GM12874 (cell line): ENCODE data around the gene MYO16.

Source experiments
- CTCF ChIP-seq: IDR thresholded peaks from 2 replicates; pipeline ENCODE4 v1.5.1; 2011; ENCODE audit warnings: low read depth, mild to moderate bottlenecking, control low read depth, low read length, moderate library complexity; ENCODE audit not compliant: insufficient read depth

The MYO16 gene

DNA sequence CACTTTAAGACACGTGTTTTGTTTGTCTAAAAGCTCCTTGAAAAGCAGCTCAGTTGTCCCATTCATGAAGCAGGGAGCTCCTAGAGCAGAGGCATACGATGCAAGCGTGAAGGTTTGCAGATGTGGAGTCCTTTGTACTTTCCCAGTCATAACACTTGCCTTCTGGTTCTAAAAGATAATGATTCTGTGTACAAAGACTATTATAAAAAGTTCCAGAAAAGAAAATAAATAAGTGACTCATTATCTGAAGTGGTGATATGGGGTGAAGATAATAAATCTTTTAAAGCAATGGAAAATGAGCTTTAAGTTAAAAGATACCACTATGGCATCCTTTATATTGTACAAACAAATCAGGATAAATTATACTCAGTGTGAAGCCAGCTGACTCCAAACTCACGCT is 569.9 kb downstream of the MYO16 start:
- no peak for TF ChIP-seq CTCF

DNA sequence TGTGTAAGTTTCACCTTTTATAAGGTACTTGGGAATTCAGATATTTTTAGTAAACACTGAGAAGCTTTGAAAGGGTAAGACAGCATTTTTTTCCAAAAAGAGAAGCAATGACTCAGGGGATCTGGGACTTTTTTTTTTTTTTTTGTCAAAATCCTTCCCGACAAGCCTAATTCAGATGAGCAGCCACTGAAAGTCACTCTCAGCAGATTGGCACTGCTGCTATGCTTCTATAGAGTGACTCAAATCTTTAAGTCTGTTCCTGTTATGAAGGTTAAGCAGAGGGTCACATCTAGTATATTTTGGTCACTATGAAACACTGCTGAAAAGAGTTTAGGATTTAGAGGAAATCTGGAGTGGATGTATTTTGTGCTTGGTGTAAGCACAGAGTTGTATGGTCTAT is 571.1 kb downstream of the MYO16 start:
- TF ChIP-seq CTCF, result no peak

DNA sequence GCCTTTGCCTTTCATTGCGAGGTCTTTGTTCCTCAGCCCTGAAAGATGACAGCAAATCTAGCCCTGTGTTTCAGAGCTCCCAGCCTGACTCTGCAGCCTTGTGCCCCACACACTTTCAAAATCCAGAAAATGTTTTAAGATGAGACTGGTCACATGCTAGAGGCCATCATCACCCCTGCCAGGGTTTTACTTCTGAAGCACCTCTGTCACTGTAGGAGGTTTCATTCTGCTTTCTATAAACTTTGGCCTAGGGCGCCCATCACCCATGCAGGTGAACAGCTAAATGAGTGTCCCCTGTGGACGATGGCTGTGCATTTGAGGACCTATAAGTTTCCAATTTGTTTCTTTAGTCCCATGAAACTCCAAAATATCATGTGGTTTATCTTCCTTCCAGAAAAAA is 574.2 kb downstream of the MYO16 start:
- no peak for TF ChIP-seq CTCF

- no peak for TF ChIP-seq CTCF
Measured at GRCh38 chr13:109204252-109204651, 574.8 kb downstream of the MYO16 start.

DNA sequence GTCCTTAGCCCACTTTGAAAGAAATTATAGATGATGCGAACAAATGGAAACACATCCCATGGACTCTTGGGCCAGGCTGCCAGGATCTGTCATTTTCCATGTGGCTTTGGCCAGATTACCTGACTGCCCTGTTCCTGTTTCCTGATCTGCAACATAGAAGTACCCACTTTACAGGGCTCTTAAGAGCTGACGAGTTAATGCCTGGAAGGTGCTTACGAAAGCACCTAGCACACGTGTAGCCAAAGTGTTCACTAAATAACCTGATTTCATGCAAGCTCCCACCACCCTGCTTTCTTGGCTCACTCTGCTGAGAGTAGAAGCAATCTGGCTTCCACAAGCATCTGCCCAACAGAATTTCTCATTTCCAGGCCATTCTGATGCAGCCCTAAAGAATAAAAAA is 575.2 kb downstream of the MYO16 start:
- no peak for TF ChIP-seq CTCF

- TF ChIP-seq CTCF, result no peak
Measured at GRCh38 chr13:109205315-109205714, 575.9 kb downstream of the MYO16 start.

DNA sequence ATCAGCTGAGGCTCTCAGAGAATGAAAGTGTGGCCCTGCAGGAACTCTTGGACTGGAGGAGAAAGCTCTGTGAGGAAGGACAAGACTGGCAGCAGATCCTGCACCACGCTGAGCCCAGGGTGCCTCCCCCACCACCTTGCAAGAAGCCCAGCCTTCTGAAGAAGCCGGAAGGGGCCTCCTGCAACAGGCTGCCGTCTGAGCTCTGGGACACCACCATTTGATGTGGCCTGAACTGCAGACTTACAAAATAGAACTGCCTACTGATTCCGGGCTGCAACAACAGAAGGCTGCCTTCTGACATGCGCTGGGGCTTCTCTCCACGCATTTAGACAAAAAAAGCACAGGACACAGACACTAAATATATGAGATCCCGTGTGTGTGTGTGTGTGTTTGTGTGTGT is 577.2 kb downstream of the MYO16 start:
- TF ChIP-seq CTCF, result no peak

- no peak for TF ChIP-seq CTCF
Measured at GRCh38 chr13:109207622-109208021, 578.2 kb downstream of the MYO16 start.
